Measurements from ENCODE around the gene PROM1. TPM values are rescaled to one million over a fixed set of nuclear protein-coding genes. Genes with fewer than 3 reads are reported as not detected.

PROM1 gene
- polyA plus RNA-seq, 1 donor from 2014 or later: 1.1 TPM

DNA sequence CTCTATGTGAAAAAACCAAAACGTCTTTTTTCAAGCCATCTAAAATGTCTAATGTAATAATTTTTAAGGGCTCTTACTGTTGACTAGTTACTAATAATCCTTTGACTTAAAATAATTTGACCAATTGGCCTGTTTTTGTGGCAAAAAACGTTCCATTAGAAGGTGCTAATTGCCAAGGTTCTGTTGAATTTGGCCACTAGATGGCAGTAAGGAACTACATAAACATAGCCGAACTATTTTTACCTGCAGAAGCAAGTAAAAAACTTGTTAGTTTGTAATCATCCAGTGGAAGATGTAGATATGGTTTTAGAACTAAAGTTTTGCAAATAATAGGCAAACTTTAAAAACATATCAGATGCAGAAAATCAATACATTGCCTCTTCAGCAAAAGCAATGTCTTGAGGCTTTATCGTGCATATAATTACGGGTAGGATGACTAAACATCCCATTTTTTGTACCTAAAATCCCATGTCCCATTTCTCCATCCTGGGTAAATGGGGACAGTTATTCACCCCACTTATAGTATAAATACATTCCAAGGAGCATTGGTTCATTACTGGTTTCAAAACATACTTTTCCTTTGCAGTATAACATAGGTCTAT, 57.6 kb downstream of the PROM1 start:
- Histone ChIP-seq H3K9ac (ENCODE audit: low read length) (no peak overlapping the region), H2AFZ (ENCODE audit: low read depth, low read length) (no peak overlapping the region), H4K20me1 (ENCODE audit: insufficient read depth) (no peaks in the 10 kb centered on the region), H3F3A (ENCODE audit: insufficient read depth, low read length, poor library complexity, severe bottlenecking) (no peaks in the 10 kb centered on the region), H3K79me2 (replicated peaks; ENCODE audit: insufficient read depth, low read length) (no peaks in the 10 kb centered on the region), H3K9me3 (ENCODE audit: low read length) (no peaks in the 10 kb centered on the region), H3K9me2 (ENCODE audit: insufficient read depth, low read length) (no peaks in the 10 kb centered on the region), H3K4me3 (ENCODE audit: low read length) (no peak overlapping the region), H3K4me2 (ENCODE audit: low read length) (no peak overlapping the region), H3K27me3 (ENCODE audit: insufficient read depth, low read depth, low read length) (no peaks in the 10 kb centered on the region), H3K27ac (ENCODE audit: low read length) (no peak overlapping the region), H3K36me3 (ENCODE audit: insufficient read depth, low read length) (no peaks in the 10 kb centered on the region)
- TF ChIP-seq EP300 (conservative IDR thresholded peaks at IDR 0.05; ENCODE audit: poor library complexity, severe bottlenecking): no peak
- TF ChIP-seq, protein P1, sequence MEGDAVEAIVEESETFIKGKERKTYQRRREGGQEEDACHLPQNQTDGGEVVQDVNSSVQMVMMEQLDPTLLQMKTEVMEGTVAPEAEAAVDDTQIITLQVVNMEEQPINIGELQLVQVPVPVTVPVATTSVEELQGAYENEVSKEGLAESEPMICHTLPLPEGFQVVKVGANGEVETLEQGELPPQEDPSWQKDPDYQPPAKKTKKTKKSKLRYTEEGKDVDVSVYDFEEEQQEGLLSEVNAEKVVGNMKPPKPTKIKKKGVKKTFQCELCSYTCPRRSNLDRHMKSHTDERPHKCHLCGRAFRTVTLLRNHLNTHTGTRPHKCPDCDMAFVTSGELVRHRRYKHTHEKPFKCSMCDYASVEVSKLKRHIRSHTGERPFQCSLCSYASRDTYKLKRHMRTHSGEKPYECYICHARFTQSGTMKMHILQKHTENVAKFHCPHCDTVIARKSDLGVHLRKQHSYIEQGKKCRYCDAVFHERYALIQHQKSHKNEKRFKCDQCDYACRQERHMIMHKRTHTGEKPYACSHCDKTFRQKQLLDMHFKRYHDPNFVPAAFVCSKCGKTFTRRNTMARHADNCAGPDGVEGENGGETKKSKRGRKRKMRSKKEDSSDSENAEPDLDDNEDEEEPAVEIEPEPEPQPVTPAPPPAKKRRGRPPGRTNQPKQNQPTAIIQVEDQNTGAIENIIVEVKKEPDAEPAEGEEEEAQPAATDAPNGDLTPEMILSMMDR (IDR thresholded peaks at IDR 0.05; ENCODE audit: poor library complexity, severe bottlenecking): peak; percentile 95
- TF ChIP-seq TAF1 (IDR thresholded peaks at IDR 0.05; ENCODE audit: low read depth): no peak
- TF ChIP-seq, protein P2, sequence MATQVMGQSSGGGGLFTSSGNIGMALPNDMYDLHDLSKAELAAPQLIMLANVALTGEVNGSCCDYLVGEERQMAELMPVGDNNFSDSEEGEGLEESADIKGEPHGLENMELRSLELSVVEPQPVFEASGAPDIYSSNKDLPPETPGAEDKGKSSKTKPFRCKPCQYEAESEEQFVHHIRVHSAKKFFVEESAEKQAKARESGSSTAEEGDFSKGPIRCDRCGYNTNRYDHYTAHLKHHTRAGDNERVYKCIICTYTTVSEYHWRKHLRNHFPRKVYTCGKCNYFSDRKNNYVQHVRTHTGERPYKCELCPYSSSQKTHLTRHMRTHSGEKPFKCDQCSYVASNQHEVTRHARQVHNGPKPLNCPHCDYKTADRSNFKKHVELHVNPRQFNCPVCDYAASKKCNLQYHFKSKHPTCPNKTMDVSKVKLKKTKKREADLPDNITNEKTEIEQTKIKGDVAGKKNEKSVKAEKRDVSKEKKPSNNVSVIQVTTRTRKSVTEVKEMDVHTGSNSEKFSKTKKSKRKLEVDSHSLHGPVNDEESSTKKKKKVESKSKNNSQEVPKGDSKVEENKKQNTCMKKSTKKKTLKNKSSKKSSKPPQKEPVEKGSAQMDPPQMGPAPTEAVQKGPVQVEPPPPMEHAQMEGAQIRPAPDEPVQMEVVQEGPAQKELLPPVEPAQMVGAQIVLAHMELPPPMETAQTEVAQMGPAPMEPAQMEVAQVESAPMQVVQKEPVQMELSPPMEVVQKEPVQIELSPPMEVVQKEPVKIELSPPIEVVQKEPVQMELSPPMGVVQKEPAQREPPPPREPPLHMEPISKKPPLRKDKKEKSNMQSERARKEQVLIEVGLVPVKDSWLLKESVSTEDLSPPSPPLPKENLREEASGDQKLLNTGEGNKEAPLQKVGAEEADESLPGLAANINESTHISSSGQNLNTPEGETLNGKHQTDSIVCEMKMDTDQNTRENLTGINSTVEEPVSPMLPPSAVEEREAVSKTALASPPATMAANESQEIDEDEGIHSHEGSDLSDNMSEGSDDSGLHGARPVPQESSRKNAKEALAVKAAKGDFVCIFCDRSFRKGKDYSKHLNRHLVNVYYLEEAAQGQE (IDR thresholded peaks at IDR 0.05; ENCODE audit: borderline replicate concordance): no peak
- no peak for TF ChIP-seq POLR2AphosphoS5 (IDR thresholded peaks at IDR 0.05)
- TF ChIP-seq RAD21 (conservative IDR thresholded peaks at IDR 0.05): peak; percentile 95
- no peak for TF ChIP-seq EZH2 (IDR thresholded peaks at IDR 0.05; ENCODE audit: borderline replicate concordance, insufficient read depth, low read length, poor library complexity, severe bottlenecking)
- no peak for TF ChIP-seq MXI1 (conservative IDR thresholded peaks at IDR 0.05; ENCODE audit: poor library complexity, severe bottlenecking)
- TF ChIP-seq SMC3 (conservative IDR thresholded peaks at IDR 0.05; ENCODE audit: poor library complexity): peak; percentile 95

- Histone ChIP-seq H3K4me3 (ENCODE audit: low read length) (no peak overlapping the region), H3K9me3 (ENCODE audit: low read length) (no peaks in the 10 kb centered on the region), H3K9me2 (ENCODE audit: insufficient read depth, low read length) (no peaks in the 10 kb centered on the region), H3K9ac (ENCODE audit: low read length) (no peak overlapping the region), H3F3A (ENCODE audit: insufficient read depth, low read length, poor library complexity, severe bottlenecking) (no peaks in the 10 kb centered on the region), H2AFZ (ENCODE audit: low read depth, low read length) (no peak overlapping the region), H3K27me3 (ENCODE audit: insufficient read depth, low read depth, low read length) (no peaks in the 10 kb centered on the region), H3K79me2 (replicated peaks; ENCODE audit: insufficient read depth, low read length) (no peaks in the 10 kb centered on the region), H3K4me2 (ENCODE audit: low read length) (no peak overlapping the region), H3K27ac (ENCODE audit: low read length) (no peak overlapping the region), H3K36me3 (ENCODE audit: insufficient read depth, low read length) (no peaks in the 10 kb centered on the region), H4K20me1 (ENCODE audit: insufficient read depth) (no peaks in the 10 kb centered on the region)
- TF ChIP-seq, protein P1 (IDR thresholded peaks at IDR 0.05; ENCODE audit: poor library complexity, severe bottlenecking): no peak
- TF ChIP-seq RAD21 (conservative IDR thresholded peaks at IDR 0.05): no peak
- TF ChIP-seq POLR2AphosphoS5 (IDR thresholded peaks at IDR 0.05): no peak
- no peak for TF ChIP-seq EP300 (conservative IDR thresholded peaks at IDR 0.05; ENCODE audit: poor library complexity, severe bottlenecking)
- no peak for TF ChIP-seq TAF1 (IDR thresholded peaks at IDR 0.05; ENCODE audit: low read depth)
- TF ChIP-seq EZH2 (IDR thresholded peaks at IDR 0.05; ENCODE audit: borderline replicate concordance, insufficient read depth, low read length, poor library complexity, severe bottlenecking): no peak
- TF ChIP-seq, protein P2 (IDR thresholded peaks at IDR 0.05; ENCODE audit: borderline replicate concordance): no peak
- no peak for TF ChIP-seq SMC3 (conservative IDR thresholded peaks at IDR 0.05; ENCODE audit: poor library complexity)
- no peak for TF ChIP-seq MXI1 (conservative IDR thresholded peaks at IDR 0.05; ENCODE audit: poor library complexity, severe bottlenecking)
Observed at GRCh38 chr4:16025268-16025667, 58.6 kb downstream of the PROM1 start.
